Measurements from ENCODE around the gene NDUFS8. TPM values are rescaled to one million over a fixed set of nuclear protein-coding genes. Genes with fewer than 3 reads are reported as not detected.

The NDUFS8 gene
- total RNA-seq, 1 donor, result 85.9 TPM

DNA sequence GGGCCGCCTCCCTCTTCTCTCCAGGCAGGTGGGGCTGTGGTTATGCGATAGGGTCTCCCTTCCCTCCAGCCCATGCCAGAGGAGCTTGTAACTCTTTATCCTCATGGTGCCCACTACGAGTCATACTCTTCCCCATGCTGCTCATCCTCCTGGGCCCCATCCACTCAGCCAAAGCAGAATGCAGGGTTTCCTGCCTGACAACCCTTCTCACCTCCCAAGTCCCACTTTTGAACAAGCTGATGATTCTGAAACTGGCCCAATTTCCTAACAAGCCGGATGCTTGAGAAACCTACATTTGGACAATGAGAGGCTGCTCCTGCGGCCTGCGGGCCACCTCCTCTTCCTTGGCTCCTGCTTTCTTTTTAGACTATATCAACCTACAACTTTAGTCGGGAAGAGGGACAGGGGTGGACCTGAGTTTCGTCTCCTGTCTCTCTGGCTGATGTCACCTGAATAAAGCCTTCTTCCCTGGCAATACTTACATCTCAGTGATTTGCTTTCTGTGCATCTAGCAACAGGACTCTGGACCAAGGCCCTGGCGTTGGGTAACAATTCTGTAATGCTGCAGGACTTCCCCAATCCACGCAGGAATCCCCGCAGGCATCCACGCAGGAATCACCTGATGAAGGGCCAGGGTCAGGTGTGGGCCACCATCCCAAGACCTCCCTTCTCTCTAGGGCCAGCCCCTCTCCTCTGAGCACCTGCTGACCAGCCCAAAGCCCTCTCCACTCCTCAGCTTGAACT is 1.5 kb upstream of the NDUFS8 start:
- TF ChIP-seq, protein P1, sequence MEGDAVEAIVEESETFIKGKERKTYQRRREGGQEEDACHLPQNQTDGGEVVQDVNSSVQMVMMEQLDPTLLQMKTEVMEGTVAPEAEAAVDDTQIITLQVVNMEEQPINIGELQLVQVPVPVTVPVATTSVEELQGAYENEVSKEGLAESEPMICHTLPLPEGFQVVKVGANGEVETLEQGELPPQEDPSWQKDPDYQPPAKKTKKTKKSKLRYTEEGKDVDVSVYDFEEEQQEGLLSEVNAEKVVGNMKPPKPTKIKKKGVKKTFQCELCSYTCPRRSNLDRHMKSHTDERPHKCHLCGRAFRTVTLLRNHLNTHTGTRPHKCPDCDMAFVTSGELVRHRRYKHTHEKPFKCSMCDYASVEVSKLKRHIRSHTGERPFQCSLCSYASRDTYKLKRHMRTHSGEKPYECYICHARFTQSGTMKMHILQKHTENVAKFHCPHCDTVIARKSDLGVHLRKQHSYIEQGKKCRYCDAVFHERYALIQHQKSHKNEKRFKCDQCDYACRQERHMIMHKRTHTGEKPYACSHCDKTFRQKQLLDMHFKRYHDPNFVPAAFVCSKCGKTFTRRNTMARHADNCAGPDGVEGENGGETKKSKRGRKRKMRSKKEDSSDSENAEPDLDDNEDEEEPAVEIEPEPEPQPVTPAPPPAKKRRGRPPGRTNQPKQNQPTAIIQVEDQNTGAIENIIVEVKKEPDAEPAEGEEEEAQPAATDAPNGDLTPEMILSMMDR (IDR thresholded peaks at IDR 0.05; ENCODE audit: insufficient read depth, low read depth, low read length), result no peak
- no peak overlapping the region for H3K4me3 ChIP-seq (ENCODE audit: low read depth, low read length)
- no peak for DNase-seq (ENCODE audit: low read depth)

DNA sequence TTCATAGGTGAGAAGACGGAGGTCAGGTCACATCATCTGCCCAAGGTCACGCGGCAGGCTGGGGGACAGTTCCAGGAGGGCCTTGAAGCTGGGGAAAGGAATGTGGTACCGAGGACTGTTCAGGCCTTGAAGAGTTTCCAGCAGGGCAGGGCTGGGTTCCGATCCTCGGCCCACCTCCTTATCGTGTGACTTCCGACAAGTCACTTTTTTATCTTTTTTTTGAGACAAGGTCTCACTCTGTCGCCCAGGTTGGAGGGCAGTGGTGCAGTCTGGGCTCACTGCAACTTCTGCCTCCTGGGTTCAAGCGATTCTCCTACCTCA is 623 bp downstream of the NDUFS8 start:
- no peak for DNase-seq (ENCODE audit: low read depth)
- TF ChIP-seq, protein P1 (IDR thresholded peaks at IDR 0.05; ENCODE audit: insufficient read depth, low read depth, low read length), result no peak
- H3K4me3 ChIP-seq (ENCODE audit: low read depth, low read length), result peak overlapping the region; percentile 72

DNA sequence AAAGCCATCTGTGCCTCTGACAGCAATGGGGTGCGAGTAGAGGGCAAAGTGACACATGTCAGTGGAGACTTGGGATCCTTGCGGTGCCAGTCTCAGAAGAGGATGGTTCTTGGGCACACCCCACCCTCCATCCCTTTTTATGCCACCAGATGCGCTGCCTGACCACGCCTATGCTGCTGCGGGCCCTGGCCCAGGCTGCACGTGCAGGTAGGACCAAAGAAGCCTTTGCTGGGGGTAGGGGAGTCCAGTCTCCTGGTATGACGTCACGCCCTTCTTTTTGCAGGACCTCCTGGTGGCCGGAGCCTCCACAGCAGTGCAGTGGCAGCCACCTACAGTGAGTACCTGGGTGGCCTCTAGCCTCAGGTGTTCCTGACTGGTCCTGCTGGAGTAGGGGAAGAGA is 1.5 kb downstream of the NDUFS8 start:
- TF ChIP-seq, protein P1 (IDR thresholded peaks at IDR 0.05; ENCODE audit: insufficient read depth, low read depth, low read length), result no peak
- DNase-seq (ENCODE audit: low read depth), result no peak
- H3K4me3 ChIP-seq (ENCODE audit: low read depth, low read length), result no peak overlapping the region

DNA sequence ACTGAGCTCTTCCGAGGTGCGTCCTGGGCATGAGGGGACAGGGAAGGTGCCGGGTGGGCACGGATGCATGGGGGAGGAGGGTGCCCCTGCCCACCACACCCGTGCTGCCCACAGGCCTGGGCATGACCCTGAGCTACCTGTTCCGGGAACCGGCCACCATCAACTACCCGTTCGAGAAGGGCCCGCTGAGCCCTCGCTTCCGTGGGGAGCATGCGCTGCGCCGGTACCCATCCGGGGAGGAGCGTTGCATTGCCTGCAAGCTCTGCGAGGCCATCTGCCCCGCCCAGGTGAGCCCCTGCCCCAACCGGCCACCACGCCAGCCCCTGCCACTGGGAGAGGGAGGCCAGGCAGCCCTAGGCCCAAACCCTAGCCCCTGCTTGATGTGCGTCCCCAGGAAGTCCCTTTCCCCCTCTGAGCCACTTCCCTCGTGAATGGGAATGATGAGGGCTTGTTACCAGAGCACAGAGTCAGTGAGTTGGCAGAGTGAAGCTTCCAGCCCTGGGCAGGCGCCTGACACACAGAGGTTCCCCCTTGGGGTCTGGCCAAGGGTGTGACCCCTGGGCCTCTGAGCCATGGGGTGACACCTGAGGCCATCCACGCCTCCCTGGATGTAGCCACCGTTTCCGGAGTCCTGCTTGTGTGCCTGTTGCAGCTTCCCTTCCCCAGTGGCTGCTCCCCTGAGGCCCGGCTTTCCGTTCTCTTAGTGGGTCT is 2.7 kb downstream of the NDUFS8 start:
- H3K4me3 ChIP-seq (ENCODE audit: low read depth, low read length), result no peak overlapping the region
- DNase-seq (ENCODE audit: low read depth), result no peak
- TF ChIP-seq, protein P1 (IDR thresholded peaks at IDR 0.05; ENCODE audit: insufficient read depth, low read depth, low read length), result no peak

DNA sequence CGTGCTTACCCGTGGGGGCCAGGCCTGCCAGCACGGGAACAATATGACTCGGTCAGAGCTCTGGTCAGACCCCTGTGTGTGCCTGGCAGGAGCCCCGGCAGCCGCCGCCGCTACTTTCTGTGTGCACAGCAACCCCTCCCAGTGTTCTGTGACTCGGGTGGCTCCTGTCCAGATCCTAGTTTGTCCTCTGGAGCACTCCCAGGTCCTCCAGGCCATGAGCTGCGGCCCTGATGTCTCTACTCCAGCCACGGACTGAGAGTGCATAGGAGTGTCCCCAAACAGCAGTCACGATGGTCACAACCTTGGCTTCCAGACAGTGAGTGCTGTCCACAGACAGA is 3.2 kb downstream of the NDUFS8 start:
- no peak for DNase-seq (ENCODE audit: low read depth)

DNA sequence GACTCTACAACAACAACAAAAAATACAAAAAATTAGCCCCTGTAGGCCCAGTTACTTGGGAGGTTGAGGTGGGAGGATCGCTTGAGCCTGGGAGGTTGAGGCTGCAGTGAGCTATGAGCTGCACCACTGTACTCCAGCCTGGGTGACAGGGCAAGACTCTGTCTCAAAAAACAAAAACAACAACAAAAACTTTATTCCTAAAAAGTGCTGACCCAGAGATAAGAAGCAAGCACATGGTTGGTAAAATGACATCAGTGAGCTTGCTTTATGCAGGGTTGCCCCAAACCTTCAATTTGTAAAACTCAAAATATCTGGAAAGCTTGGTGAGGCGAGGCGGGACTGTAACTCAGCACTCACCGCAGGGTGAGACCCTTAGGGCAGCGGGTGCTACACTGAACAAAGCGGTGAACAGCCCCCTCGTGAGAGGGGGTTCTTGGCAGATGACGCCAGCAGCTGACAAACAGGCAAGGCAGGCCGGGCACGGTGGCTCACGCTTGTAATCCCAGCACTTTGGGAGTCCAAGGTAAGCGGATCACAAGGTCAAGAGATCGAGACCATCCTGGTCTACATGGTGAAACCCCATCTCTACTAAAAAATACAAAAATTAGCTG is 4.9 kb downstream of the NDUFS8 start:
- no peak overlapping the region for H3K4me3 ChIP-seq (ENCODE audit: low read depth, low read length)
- TF ChIP-seq, protein P1 (IDR thresholded peaks at IDR 0.05; ENCODE audit: insufficient read depth, low read depth, low read length), result no peak
- no peak for DNase-seq (ENCODE audit: low read depth)

More for the DNA sequence above, 3.2 kb downstream of the NDUFS8 start:
- no peak overlapping the region for H3K4me3 ChIP-seq (ENCODE audit: low read depth, low read length)
- TF ChIP-seq, protein P1 (IDR thresholded peaks at IDR 0.05; ENCODE audit: insufficient read depth, low read depth, low read length), result no peak
